ENCODE data around the gene MAGI1. TPM values are rescaled to one million over a fixed set of nuclear protein-coding genes. Genes with fewer than 3 reads are reported as not detected.

MAGI1 gene
- total RNA-seq = 1 to 10 TPM; 1.0 to 2.7 TPM

DNA sequence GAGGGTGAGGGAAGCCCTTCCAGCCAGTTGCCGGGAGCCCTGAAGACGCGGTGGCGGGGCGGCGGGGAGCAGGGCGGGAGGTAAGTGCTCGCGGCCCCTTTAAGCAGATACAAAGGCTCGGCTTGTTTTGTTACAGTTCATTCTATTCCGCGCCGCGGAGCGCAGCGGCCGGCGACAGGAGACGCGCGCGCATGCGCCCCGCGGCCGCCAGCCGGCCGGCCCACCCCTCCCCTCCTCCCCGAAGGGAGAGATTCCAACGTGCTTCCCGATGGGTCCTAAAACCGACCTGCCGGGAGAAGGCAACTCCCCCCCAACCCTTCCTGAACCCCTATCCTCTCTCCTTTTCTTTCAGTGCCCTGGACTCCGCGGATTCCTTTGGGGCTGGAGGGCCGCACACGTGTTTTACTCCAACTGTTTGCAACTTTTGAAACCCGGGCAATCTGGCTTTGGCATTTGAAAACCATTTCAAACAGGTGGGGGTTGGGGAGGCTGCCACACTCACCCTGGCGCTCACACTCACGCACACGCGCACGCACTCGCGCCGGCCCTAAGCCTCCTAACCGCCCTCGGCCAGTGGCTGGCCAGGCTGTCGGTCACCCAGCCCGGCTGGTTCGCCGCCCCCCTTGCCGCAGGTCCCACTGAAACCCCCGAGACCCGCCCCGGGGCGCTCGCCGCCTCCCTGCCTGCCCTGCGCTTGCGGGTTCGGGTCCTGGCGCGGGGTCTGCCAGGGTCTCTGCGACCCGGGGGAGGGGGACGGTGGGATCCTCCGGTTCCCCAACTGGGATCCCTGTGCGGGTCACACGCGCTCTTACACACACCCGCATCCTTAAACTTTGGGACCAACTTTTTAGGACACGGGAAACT is at the start of gene MAGI1:
MAGI1 (minus strand) TSS at position 193 of the 864 bp plus-strand sequence. CDS start 610 bp downstream, outside the sequence.

Small RNA genes lying within 50 kb of the gene (small RNA-seq; reads per million reads assigned to genes)
- 0 reads per million in 2 donors for gene RF00019

Other genes starting within 250 kb of the MAGI1 start
- gene SLC25A26, start 182.1 kb upstream of the MAGI1 start, total RNA-seq = 10 to 100 TPM; 16.3 to 17.2 TPM